ENCODE results near the gene TTC14. TPM values are rescaled to one million over a fixed set of nuclear protein-coding genes. Genes with fewer than 3 reads are reported as not detected.

The TTC14 gene
- total and polyA plus RNA-seq, 2 of the 13 experiments (the other 11 are each of a cell fraction or from before 2014, with no cell fraction given) = 28.1 to 35.9 TPM

DNA sequence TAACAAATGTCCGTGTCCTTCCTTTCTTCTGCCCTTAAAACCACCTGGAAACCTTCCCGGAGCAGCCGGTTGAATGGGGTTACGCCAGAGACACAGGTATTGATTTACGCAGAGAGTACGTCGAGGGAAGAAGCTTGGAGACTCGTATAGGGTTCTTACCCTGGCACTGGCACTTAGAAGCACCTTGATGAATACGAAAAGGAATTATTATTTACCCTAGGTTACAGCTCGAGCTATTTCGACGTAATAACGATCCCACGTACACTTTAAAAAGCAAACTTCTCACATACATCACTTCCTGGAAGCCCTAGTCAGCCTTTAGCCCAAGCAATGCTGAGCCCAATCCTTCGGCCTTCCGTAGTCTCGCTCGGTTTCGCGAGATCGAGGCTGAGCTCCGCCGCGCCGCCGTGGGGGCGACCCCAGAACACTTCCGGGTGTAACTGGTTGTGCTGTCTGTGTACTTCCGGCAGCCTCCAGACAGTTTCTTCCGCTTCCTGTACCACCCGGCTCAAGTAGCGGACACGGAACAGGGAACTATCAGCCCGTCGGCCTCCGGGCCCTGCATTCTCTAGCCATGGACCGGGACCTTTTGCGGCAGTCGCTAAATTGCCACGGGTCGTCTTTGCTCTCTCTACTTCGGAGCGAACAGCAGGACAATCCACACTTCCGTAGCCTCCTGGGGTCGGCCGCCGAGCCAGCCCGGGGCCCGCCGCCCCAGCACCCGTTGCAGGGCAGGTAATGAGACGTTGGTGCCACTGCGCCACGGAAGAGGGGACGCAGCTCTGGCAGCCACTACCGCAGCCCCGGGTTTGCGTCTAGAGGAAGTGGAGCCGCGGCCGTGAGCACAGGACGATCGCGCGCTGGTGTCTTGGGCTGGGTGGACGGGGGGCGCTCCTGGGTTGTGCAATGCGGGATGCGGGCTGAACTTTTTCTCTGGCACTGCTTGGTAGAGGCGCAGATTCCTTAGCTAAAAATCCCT is at the start of gene TTC14 (continued):
- TF ChIP-seq, protein P1, sequence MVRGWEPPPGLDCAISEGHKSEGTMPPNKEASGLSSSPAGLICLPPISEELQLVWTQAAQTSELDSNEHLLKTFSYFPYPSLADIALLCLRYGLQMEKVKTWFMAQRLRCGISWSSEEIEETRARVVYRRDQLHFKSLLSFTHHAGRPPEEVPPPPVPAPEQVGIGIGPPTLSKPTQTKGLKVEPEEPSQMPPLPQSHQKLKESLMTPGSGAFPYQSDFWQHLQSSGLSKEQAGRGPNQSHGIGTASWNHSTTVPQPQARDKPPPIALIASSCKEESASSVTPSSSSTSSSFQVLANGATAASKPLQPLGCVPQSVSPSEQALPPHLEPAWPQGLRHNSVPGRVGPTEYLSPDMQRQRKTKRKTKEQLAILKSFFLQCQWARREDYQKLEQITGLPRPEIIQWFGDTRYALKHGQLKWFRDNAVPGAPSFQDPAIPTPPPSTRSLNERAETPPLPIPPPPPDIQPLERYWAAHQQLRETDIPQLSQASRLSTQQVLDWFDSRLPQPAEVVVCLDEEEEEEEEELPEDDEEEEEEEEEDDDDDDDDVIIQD (CRISPR knock-in tag; IDR thresholded peaks at IDR 0.05; ENCODE audit: low read depth) = peak; percentile 43; the same call in 1 of the 2 replicates
- TF ChIP-seq MAF1 (CRISPR knock-in tag; IDR thresholded peaks at IDR 0.05; ENCODE audit: borderline replicate concordance) = no peak; the same call in 1 of the 2 replicates
- TF ChIP-seq, protein P2, sequence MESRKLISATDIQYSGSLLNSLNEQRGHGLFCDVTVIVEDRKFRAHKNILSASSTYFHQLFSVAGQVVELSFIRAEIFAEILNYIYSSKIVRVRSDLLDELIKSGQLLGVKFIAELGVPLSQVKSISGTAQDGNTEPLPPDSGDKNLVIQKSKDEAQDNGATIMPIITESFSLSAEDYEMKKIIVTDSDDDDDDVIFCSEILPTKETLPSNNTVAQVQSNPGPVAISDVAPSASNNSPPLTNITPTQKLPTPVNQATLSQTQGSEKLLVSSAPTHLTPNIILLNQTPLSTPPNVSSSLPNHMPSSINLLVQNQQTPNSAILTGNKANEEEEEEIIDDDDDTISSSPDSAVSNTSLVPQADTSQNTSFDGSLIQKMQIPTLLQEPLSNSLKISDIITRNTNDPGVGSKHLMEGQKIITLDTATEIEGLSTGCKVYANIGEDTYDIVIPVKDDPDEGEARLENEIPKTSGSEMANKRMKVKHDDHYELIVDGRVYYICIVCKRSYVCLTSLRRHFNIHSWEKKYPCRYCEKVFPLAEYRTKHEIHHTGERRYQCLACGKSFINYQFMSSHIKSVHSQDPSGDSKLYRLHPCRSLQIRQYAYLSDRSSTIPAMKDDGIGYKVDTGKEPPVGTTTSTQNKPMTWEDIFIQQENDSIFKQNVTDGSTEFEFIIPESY (CRISPR knock-in tag; IDR thresholded peaks at IDR 0.05) = peak; percentile 34; the same call in 1 of the 2 replicates
- TF ChIP-seq, protein P3, sequence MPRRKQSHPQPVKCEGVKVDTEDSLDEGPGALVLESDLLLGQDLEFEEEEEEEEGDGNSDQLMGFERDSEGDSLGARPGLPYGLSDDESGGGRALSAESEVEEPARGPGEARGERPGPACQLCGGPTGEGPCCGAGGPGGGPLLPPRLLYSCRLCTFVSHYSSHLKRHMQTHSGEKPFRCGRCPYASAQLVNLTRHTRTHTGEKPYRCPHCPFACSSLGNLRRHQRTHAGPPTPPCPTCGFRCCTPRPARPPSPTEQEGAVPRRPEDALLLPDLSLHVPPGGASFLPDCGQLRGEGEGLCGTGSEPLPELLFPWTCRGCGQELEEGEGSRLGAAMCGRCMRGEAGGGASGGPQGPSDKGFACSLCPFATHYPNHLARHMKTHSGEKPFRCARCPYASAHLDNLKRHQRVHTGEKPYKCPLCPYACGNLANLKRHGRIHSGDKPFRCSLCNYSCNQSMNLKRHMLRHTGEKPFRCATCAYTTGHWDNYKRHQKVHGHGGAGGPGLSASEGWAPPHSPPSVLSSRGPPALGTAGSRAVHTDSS (CRISPR knock-in tag; conservative IDR thresholded peaks at IDR 0.05) = no peak
- TF ChIP-seq TBP (CRISPR knock-in tag; IDR thresholded peaks at IDR 0.05) = no peak
- TF ChIP-seq, protein P4, sequence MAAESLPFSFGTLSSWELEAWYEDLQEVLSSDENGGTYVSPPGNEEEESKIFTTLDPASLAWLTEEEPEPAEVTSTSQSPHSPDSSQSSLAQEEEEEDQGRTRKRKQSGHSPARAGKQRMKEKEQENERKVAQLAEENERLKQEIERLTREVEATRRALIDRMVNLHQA (CRISPR knock-in tag; IDR thresholded peaks at IDR 0.05) = no peak
- TF ChIP-seq HNRNPH1 (optimal IDR thresholded peaks at IDR 0.05; ENCODE audit: low read depth, low read length) = no peak
- 0 out of 2 replicates have a peak, but pooled peaks have one; percentile 28 for TF ChIP-seq SOX5 (CRISPR knock-in tag; IDR thresholded peaks at IDR 0.05; ENCODE audit: borderline replicate concordance)
- peak; percentile 76 for TF ChIP-seq ETV5 (CRISPR knock-in tag; IDR thresholded peaks at IDR 0.05; ENCODE audit: borderline replicate concordance)
- TF ChIP-seq KAT7 (CRISPR knock-in tag; IDR thresholded peaks at IDR 0.05; ENCODE audit: borderline replicate concordance) = peak; percentile 94
- TF ChIP-seq NR2C2 (CRISPR knock-in tag; IDR thresholded peaks at IDR 0.05; ENCODE audit: borderline replicate concordance) = peak; percentile 99
- TF ChIP-seq ZFX (CRISPR knock-in tag; IDR thresholded peaks at IDR 0.05; ENCODE audit: low read depth) = peak; percentile 93
- peak; percentile 10; the same call in 1 of the 2 replicates for TF ChIP-seq HMG20B (CRISPR knock-in tag; conservative IDR thresholded peaks at IDR 0.05)
- TF ChIP-seq, protein P5, sequence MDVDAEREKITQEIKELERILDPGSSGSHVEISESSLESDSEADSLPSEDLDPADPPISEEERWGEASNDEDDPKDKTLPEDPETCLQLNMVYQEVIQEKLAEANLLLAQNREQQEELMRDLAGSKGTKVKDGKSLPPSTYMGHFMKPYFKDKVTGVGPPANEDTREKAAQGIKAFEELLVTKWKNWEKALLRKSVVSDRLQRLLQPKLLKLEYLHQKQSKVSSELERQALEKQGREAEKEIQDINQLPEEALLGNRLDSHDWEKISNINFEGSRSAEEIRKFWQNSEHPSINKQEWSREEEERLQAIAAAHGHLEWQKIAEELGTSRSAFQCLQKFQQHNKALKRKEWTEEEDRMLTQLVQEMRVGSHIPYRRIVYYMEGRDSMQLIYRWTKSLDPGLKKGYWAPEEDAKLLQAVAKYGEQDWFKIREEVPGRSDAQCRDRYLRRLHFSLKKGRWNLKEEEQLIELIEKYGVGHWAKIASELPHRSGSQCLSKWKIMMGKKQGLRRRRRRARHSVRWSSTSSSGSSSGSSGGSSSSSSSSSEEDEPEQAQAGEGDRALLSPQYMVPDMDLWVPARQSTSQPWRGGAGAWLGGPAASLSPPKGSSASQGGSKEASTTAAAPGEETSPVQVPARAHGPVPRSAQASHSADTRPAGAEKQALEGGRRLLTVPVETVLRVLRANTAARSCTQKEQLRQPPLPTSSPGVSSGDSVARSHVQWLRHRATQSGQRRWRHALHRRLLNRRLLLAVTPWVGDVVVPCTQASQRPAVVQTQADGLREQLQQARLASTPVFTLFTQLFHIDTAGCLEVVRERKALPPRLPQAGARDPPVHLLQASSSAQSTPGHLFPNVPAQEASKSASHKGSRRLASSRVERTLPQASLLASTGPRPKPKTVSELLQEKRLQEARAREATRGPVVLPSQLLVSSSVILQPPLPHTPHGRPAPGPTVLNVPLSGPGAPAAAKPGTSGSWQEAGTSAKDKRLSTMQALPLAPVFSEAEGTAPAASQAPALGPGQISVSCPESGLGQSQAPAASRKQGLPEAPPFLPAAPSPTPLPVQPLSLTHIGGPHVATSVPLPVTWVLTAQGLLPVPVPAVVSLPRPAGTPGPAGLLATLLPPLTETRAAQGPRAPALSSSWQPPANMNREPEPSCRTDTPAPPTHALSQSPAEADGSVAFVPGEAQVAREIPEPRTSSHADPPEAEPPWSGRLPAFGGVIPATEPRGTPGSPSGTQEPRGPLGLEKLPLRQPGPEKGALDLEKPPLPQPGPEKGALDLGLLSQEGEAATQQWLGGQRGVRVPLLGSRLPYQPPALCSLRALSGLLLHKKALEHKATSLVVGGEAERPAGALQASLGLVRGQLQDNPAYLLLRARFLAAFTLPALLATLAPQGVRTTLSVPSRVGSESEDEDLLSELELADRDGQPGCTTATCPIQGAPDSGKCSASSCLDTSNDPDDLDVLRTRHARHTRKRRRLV (CRISPR knock-in tag; IDR thresholded peaks at IDR 0.05) = no peak
- 0 out of 2 replicates have a peak, but pooled peaks have one; percentile 41 for TF ChIP-seq ZNF17 (CRISPR knock-in tag; IDR thresholded peaks at IDR 0.05)
- TF ChIP-seq, protein P6, sequence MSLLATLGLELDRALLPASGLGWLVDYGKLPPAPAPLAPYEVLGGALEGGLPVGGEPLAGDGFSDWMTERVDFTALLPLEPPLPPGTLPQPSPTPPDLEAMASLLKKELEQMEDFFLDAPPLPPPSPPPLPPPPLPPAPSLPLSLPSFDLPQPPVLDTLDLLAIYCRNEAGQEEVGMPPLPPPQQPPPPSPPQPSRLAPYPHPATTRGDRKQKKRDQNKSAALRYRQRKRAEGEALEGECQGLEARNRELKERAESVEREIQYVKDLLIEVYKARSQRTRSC (CRISPR knock-in tag; IDR thresholded peaks at IDR 0.05; ENCODE audit: low read depth) = no peak

Data from HepG2 (cell line).